Body of pancreas (tissue), 4 donors: Measurements from ENCODE around the gene HOGA1. TPM values are rescaled to one million over a fixed set of nuclear protein-coding genes. Genes with fewer than 3 reads are reported as not detected.

Experiments
- ATAC-seq: fragments of 150-250 bp; one replicate; pipeline ENCODE4 v1.9.1; 2016
- DNase-seq, 4 donors: peaks; one replicate each; pipeline ENCODE4 v3.0.0-alpha.2; 2019
- H3K27ac ChIP-seq, 4 donors: fragments of 200-600 bp; sonication (generic); 1 replicate in 3 of 4; 2 replicates in 1 of 4; pipeline versions ENCODE4 v1.5.1 to v1.6.1; 2016 to 2019; ENCODE audit warnings: mild to moderate bottlenecking in 1 of 4, mixed read lengths in 1 of 4, moderate library complexity in 1 of 4
- H3K27me3 ChIP-seq, 2 donors: fragments of 200-600 bp; sonication (generic); one replicate each; pipeline ENCODE4 v1.6.0; 2016; ENCODE audit warnings: mild to moderate bottlenecking in 1 of 2
- H3K36me3 ChIP-seq, 2 donors: fragments of 200-600 bp; sonication (generic); replicated peaks in 1 of 2; 2 replicates each; pipeline ENCODE4 v1.5.1; 2016; ENCODE audit warnings: low read depth in 2 of 2; ENCODE audit not compliant: insufficient read depth in 1 of 2
- H3K4me1 ChIP-seq: fragments of 200-600 bp; sonication (generic); one replicate; pipeline ENCODE4 v1.6.0; 2016
- H3K4me3 ChIP-seq, 2 donors: fragments of 200-600 bp; sonication (generic); 1 replicate in 1 of 2; 2 replicates in 1 of 2; pipeline ENCODE4 v1.5.1; 2016 to 2019
- H3K9me3 ChIP-seq, 3 donors: fragments of 200-600 bp; sonication (generic); 1 replicate in 2 of 3; 2 replicates in 1 of 3; pipeline ENCODE4 v1.5.1; 2016
- POLR2A ChIP-seq, 3 donors: fragments of 450-650 bp; IDR thresholded peaks; one replicate each; pipeline ENCODE4 v1.6.1; 2016; ENCODE audit warnings: antibody characterized with exemption in 3 of 3, mild to moderate bottlenecking in 2 of 3
- WGBS, 2 donors: methylation state at CpG; one replicate each; pipeline ENCODE4 v1.1.5; 2017; 5-methylcytosine and 5-hydroxymethylcytosine counted together
- intact Hi-C: fragments of 100-400 bp; cut with DNase I; formaldehyde crosslinking; loops from one replicate; pipeline ENCODE4 v1.15.1; 2023
- total RNA-seq, 2 donors: library from RNA; depleted of rRNA; stranded (reverse); fragments of >200 nt; gene quantifications; one replicate each; pipeline ENCODE4 v1.1.0, GENCODE V29; 2016
- TF ChIP-seq, protein P1 (sequence below), 7 experiments: fragments of 450-650 bp in 4 of 7; fragments of 200-600 bp in 3 of 7; sonication (generic) in 3 of 7; IDR thresholded peaks; one replicate each; pipeline ENCODE4 v1.5.1; 2016 to 2019; ENCODE audit warnings: antibody characterized with exemption in 7 of 7

The HOGA1 gene
- 10 to 100 TPM in 1 of 2 donors, 1 to 10 TPM in 1; 7.3 to 16.3 TPM for total RNA-seq

DNA sequence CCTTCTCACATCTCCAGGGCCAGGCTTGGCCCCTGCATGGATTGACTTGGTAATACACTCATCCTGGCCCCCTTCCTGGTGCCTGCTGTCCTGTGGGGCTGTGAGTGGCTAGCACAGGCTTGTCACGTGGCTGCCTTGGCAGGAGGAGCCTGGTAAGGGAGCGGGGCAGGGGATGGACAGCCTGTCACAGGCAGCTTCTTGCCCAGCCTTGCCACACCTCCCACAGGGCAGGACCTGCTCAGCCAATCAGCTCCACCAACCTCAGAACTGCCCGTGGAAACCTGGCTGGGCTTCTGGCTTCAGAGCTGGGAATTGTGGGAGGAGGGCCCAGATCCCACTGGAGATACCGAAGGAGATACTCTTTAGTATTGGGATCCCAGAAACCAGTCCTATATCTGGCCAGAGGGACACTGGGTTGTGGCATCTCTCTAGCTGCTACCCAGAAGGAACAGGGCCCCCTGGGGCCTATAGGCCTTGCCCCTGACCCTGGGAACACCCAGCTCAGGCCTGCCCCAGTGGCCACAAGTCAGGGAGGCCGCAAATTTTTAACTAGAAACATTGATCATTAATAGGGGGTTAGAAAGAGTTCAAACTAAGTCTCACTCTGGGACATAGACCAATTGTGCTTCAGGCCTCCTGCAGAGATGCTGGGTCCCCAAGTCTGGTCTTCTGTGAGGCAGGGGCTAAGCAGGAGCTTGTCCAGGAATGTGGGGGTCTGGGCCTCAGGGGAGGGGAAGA lies at the start of gene HOGA1:
Gene HOGA1, plus strand, starts transcription at position 330 of the 738 bp plus-strand sequence. Its CDS starts 315 bp downstream, at position 645.
- peaks cover 26% of the 10 kb centered on the region for H3K4me1 ChIP-seq
- H3K27ac ChIP-seq, result peak within 1 kb of the TSS; percentile 80 to 83 (median 82)
- H3K36me3 ChIP-seq, result no peaks in the 10 kb centered on the region
- peak in 2 of 3 donors; percentile 62 to 68 for TF ChIP-seq POLR2A (IDR thresholded peaks at IDR 0.05)
- TF ChIP-seq, protein P1, sequence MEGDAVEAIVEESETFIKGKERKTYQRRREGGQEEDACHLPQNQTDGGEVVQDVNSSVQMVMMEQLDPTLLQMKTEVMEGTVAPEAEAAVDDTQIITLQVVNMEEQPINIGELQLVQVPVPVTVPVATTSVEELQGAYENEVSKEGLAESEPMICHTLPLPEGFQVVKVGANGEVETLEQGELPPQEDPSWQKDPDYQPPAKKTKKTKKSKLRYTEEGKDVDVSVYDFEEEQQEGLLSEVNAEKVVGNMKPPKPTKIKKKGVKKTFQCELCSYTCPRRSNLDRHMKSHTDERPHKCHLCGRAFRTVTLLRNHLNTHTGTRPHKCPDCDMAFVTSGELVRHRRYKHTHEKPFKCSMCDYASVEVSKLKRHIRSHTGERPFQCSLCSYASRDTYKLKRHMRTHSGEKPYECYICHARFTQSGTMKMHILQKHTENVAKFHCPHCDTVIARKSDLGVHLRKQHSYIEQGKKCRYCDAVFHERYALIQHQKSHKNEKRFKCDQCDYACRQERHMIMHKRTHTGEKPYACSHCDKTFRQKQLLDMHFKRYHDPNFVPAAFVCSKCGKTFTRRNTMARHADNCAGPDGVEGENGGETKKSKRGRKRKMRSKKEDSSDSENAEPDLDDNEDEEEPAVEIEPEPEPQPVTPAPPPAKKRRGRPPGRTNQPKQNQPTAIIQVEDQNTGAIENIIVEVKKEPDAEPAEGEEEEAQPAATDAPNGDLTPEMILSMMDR (IDR thresholded peaks at IDR 0.05), result no peak
- 41 to 42% methylated on average over 3 to 5 of the region's 5 CpGs for WGBS, 2 donors
- peak; percentile 72 to 88 (median 84) for DNase-seq
- H3K9me3 ChIP-seq, result no peaks in the 10 kb centered on the region
- intact Hi-C loops, result no loop called here
- peak; percentile 88 for ATAC-seq
- H3K27me3 ChIP-seq, result no peaks in the 10 kb centered on the region
- H3K4me3 ChIP-seq, result no peak within 1 kb of the TSS

DNA sequence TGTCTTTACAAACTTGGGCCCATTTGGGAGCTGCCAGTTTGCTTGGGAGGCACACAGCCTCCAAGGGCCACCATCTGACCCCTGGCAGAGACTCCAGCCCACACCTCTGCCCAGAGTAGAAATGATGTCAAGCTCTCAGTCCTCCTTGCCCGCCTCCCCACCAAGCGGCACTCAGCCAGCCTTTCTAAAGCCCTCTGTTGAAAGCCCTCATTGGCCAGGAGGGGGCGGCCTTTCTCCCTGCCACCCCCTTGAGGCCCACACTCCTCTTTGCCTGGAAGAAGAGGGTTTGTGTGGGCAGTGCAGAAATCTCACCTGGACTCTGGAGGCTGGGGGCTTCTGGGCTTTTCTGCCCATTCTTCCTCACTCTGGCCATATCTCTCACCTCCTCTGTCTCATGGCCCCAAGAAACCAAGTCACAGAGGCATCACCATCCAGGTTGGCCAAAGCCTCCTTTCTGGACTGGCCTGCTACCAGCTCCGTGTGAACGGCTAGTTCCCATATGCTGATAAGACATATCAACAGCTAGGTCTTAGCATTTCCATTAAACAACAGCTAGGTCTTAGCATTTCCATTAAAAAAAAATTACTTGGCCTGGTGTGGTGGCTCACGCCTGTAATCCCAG lies 49.3 kb upstream of the HOGA1 start:
- DNase-seq (peak in 1 of 4 donors; percentile 25), ATAC-seq (peak; percentile 34)
- intact Hi-C loops, result no loop called here
- no peak overlapping the region for H3K27ac ChIP-seq
- H3K36me3 ChIP-seq, result no peaks in the 10 kb centered on the region
- H3K4me1 ChIP-seq, result no peaks in the 10 kb centered on the region
- TF ChIP-seq POLR2A (IDR thresholded peaks at IDR 0.05), result no peak
- TF ChIP-seq, protein P1 (IDR thresholded peaks at IDR 0.05), result peak in 5 of 7 experiments; percentile 11 to 28 (median 21)
- WGBS, 2 donors, result 66 to 73% methylated on average over 6 of the region's 6 CpGs
- no peak overlapping the region for H3K4me3 ChIP-seq
- H3K27me3 ChIP-seq, result no peaks in the 10 kb centered on the region
- no peaks in the 10 kb centered on the region for H3K9me3 ChIP-seq

DNA sequence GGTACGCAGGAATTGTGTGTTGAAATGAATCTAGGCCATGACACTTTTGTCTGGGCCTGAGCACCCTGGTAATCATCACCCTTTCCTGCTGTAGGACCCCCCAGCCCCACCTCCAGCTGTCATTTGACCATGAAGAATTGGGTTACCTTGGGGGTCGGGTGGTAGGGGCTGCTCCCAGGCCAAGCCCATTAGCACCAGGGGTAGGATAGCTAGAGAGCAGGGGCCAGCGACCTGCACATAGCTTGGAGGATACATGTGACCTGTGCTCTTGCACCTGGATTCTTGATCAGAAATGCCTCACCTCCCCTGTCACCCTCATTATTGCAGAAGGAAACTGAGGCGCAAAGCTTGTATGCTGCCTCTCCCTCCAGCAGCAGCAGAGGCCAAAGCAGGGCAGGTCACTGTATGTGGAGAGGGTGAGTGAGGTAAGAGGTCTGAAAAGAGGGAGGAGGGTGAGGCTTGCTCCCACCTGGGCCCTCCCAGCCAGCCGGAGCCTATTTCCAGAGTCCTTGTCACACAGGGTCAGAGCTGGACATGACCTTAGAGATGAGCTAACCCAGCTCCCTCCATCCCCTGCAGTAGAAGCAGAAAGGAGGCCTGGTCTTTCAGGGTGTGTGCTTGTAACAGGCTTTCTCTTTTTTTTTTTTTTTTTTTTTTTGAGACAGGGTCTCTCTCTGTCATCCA lies 46.9 kb upstream of the HOGA1 start:
- intact Hi-C loops, result no loop called here
- no peak for ATAC-seq
- Histone ChIP-seq H3K27ac (no peak overlapping the region), H3K4me3 (no peak overlapping the region), H3K27me3 (no peaks in the 10 kb centered on the region), H3K9me3 (no peaks in the 10 kb centered on the region), H3K4me1 (no peaks in the 10 kb centered on the region), H3K36me3 (no peaks in the 10 kb centered on the region)
- DNase-seq, result no peak
- 85 to 100% methylated on average over 2 to 5 of the region's 5 CpGs for WGBS, 2 donors
- TF ChIP-seq, protein P1 (IDR thresholded peaks at IDR 0.05), result no peak
- TF ChIP-seq POLR2A (IDR thresholded peaks at IDR 0.05), result no peak

DNA sequence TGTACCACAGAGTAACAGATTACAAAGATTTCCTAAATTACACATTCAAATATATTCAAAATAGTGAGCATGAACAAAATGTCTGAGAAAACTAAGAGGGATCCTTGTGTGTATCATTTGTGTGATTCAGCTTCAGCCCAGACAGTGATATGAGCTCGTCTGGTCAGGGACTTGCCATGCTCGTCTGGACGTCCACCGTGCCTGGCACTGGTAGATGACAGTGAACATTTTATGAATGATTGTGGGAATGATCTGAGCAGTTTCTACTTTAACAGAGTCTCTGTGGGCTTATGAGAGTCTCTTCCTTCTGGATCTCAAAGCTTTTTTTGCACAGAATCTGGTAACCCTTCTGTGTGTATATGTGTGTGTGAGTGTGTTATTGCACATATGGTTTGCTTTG lies 45.8 kb upstream of the HOGA1 start:
- Histone ChIP-seq H3K4me1 (no peaks in the 10 kb centered on the region), H3K9me3 (no peaks in the 10 kb centered on the region), H3K36me3 (no peaks in the 10 kb centered on the region), H3K27ac (no peak overlapping the region), H3K27me3 (no peaks in the 10 kb centered on the region), H3K4me3 (no peak overlapping the region)
- TF ChIP-seq, protein P1 (IDR thresholded peaks at IDR 0.05), result no peak
- no peak for TF ChIP-seq POLR2A (IDR thresholded peaks at IDR 0.05)
- intact Hi-C loops, result no loop called here
- ATAC-seq, result no peak
- no peak for DNase-seq
- WGBS, 2 donors, result 74 to 83% methylated on average over 4 of the region's 4 CpGs
